Keratinocyte (primary cell): ENCODE measurements around the gene COQ7. TPM values are rescaled to one million over a fixed set of nuclear protein-coding genes. Genes with fewer than 3 reads are reported as not detected.

ENCODE experiments used
- DNase-seq: peaks from one replicate; pipeline ENCODE4 v3.0.0-alpha.2; 2011; ENCODE audit warnings: low read depth, missing footprints, low spot score
- FAIRE-seq: peaks from 2 replicates; lab custom pipeline; 2011; peaks lifted over from hg19 to GRCh38; lab: Jason Lieb, UNC
- H2AFZ ChIP-seq: 2 replicates; pipeline ENCODE4 v1.6.0; 2012; ENCODE audit warnings: low read length, control low read depth, inconsistent platforms; ENCODE audit not compliant: control insufficient read depth
- H3K27ac ChIP-seq: 2 replicates; pipeline ENCODE4 v1.5.1; 2011; ENCODE audit warnings: low read length; ENCODE audit not compliant: control insufficient read depth, insufficient read depth
- H3K27me3 ChIP-seq: 3 replicates; pipeline ENCODE4 v1.6.0; 2011; ENCODE audit warnings: low read length; ENCODE audit not compliant: control insufficient read depth, insufficient read depth; ENCODE audit errors: extremely low read depth
- H3K36me3 ChIP-seq, 2 experiments: 2 replicates in 1 of 2; 3 replicates in 1 of 2; pipeline ENCODE4 v1.5.1; 2011; ENCODE audit warnings: low read length in 2 of 2, mild to moderate bottlenecking in 1 of 2; ENCODE audit not compliant: control insufficient read depth in 2 of 2, insufficient read depth in 2 of 2; ENCODE audit errors: extremely low read depth in 1 of 2
- H3K4me1 ChIP-seq: 3 replicates; pipeline ENCODE4 v1.5.1; 2011; ENCODE audit warnings: low read length; ENCODE audit not compliant: control insufficient read depth, insufficient read depth; ENCODE audit errors: extremely low read depth
- H3K4me2 ChIP-seq: 3 replicates; pipeline ENCODE4 v1.6.0; 2011; ENCODE audit warnings: low read depth, low read length; ENCODE audit not compliant: control insufficient read depth, insufficient read depth; ENCODE audit errors: extremely low read depth
- H3K4me3 ChIP-seq, 3 experiments: fragments of 200-600 bp in 1 of 3; sonication (generic) in 1 of 3; 2 replicates in 2 of 3; 3 replicates in 1 of 3; pipeline ENCODE4 v1.5.1; 2011 to 2016; ENCODE audit warnings: low read length in 3 of 3, mild to moderate bottlenecking in 3 of 3, control low read depth in 2 of 3, inconsistent platforms in 1 of 3, low read depth in 1 of 3, mixed read lengths in 1 of 3, mixed run types in 1 of 3, moderate library complexity in 1 of 3; ENCODE audit not compliant: control insufficient read depth in 2 of 3, insufficient read depth in 2 of 3; ENCODE audit errors: extremely low read depth in 1 of 3
- H3K79me2 ChIP-seq: 2 replicates; pipeline ENCODE4 v1.6.0; 2012; ENCODE audit warnings: low read length; ENCODE audit not compliant: control insufficient read depth, insufficient read depth
- H3K9ac ChIP-seq: 3 replicates; pipeline ENCODE4 v1.6.0; 2011; ENCODE audit warnings: low read length; ENCODE audit not compliant: control insufficient read depth, insufficient read depth; ENCODE audit errors: extremely low read depth
- H3K9me1 ChIP-seq: 3 replicates; pipeline ENCODE4 v1.6.0; 2011; ENCODE audit warnings: low read length; ENCODE audit not compliant: control insufficient read depth, insufficient read depth; ENCODE audit errors: extremely low read depth
- H3K9me3 ChIP-seq: 2 replicates; pipeline ENCODE4 v1.5.1; 2012; ENCODE audit warnings: low read depth, low read length; ENCODE audit not compliant: control insufficient read depth
- H4K20me1 ChIP-seq: 3 replicates; pipeline ENCODE4 v1.6.0; 2011; ENCODE audit warnings: low read length; ENCODE audit not compliant: control insufficient read depth, insufficient read depth; ENCODE audit errors: extremely low read depth
- CTCF ChIP-seq, 3 experiments: IDR thresholded peaks in 1 of 3; conservative IDR thresholded peaks in 1 of 3; optimal IDR thresholded peaks in 1 of 3; 2 replicates in 2 of 3; 3 replicates in 1 of 3; pipeline versions ENCODE3 to v1.5.1; 2011; ENCODE audit warnings: low read length in 3 of 3, mild to moderate bottlenecking in 3 of 3, moderate library complexity in 2 of 3, control low read depth in 1 of 3, inconsistent platforms in 1 of 3; ENCODE audit not compliant: insufficient read depth in 2 of 3; ENCODE audit errors: extremely low read depth in 1 of 3
- EZH2 ChIP-seq: IDR thresholded peaks from one replicate; pipeline ENCODE4 v1.6.1; 2012; ENCODE audit warnings: inconsistent platforms, mild to moderate bottlenecking, low read length, moderate library complexity
- dilution Hi-C: fragments of 300-500 bp; cut with MboI; formaldehyde crosslinking; loops from one replicate; pipeline ENCODE4 v1.7.0; 2020; ENCODE audit warnings: low sequenced_read_pairs; ENCODE audit not compliant: extremely low pct_ligation_motif_present
- polyA plus RNA-seq, 5 experiments: library from polyadenylated mRNA; depleted of rRNA in 3 of 5; stranded (reverse) in 3 of 5; stranded (forward) in 1 of 5; unstranded in 1 of 5; fragments of >200 nt; gene quantifications; 1 replicate in 1 of 5; 2 replicates in 3 of 5; 3 replicates in 1 of 5; pipeline versions ENCODE4 v1.2.1 to v1.2.3, GENCODE V29; 2011 to 2012; ENCODE audit warnings: missing spikeins in 2 of 5, low read depth in 1 of 5, low replicate concordance in 1 of 5

The COQ7 gene
- polyA plus RNA-seq, 1 donor (not counting 4 experiments of a cell fraction or from before 2014, with no cell fraction given), result 11.0 TPM

- no peak overlapping the region for H3K4me3 ChIP-seq
- no peak overlapping the region for H3K9ac ChIP-seq
- no peak for TF ChIP-seq EZH2
- no peak for TF ChIP-seq CTCF (optimal IDR thresholded peaks at IDR 0.05 in 1 of 3, IDR thresholded peaks at IDR 0.05 in 1 of 3, conservative IDR thresholded peaks at IDR 0.05 in 1 of 3; ENCODE audit: extremely low read depth in 1 of 3, insufficient read depth in 2 of 3, low read length in 3 of 3)
- FAIRE-seq (no peak), DNase-seq (no peak)
- no peaks in the 10 kb centered on the region for H3K36me3 ChIP-seq
- H3K4me1 ChIP-seq, result peaks cover 10% of the 10 kb centered on the region
- no peaks in the 10 kb centered on the region for H3K9me1 ChIP-seq
- no peak overlapping the region for H2AFZ ChIP-seq
- H3K27ac ChIP-seq, result no peak overlapping the region
- no peaks in the 10 kb centered on the region for H4K20me1 ChIP-seq
- dilution Hi-C loops, result no loop called here
- H3K9me3 ChIP-seq, result no peaks in the 10 kb centered on the region
- no peak overlapping the region for H3K4me2 ChIP-seq
- H3K27me3 ChIP-seq, result no peaks in the 10 kb centered on the region
- no peaks in the 10 kb centered on the region for H3K79me2 ChIP-seq
These were observed 28.2 kb downstream of the COQ7 start for GRCh38 chr16:19095654-19096053.

GRCh38 chr16:19098173-19098572, 30.8 kb downstream of the COQ7 start:
- TF ChIP-seq EZH2, result no peak
- no peak for TF ChIP-seq CTCF (optimal IDR thresholded peaks at IDR 0.05 in 1 of 3, IDR thresholded peaks at IDR 0.05 in 1 of 3, conservative IDR thresholded peaks at IDR 0.05 in 1 of 3; ENCODE audit: extremely low read depth in 1 of 3, insufficient read depth in 2 of 3, low read length in 3 of 3)
- Histone ChIP-seq H3K9me1 (no peaks in the 10 kb centered on the region), H3K36me3 (no peaks in the 10 kb centered on the region), H3K79me2 (no peaks in the 10 kb centered on the region), H3K4me1 (peaks cover 3% of the 10 kb centered on the region), H3K4me3 (no peak overlapping the region), H4K20me1 (no peaks in the 10 kb centered on the region), H3K4me2 (no peak overlapping the region), H3K9me3 (no peaks in the 10 kb centered on the region), H3K27me3 (no peaks in the 10 kb centered on the region), H2AFZ (no peak overlapping the region), H3K9ac (no peak overlapping the region), H3K27ac (no peak overlapping the region)
- dilution Hi-C loops, result no loop called here
- DNase-seq (no peak), FAIRE-seq (no peak)
